ES-I3 (cell line): ENCODE measurements around the gene IFNG-AS1.

Experiments
- H3K36me3 ChIP-seq: 2 replicates; pipeline ENCODE4 v1.6.1; 2013; ENCODE audit warnings: mild to moderate bottlenecking, low read length, control low read depth, moderate library complexity; ENCODE audit not compliant: insufficient read depth
- H3K4me1 ChIP-seq: 2 replicates; pipeline ENCODE4 v1.6.1; 2013; ENCODE audit warnings: mild to moderate bottlenecking, control low read depth, low read length; ENCODE audit not compliant: insufficient read depth
- H3K9ac ChIP-seq: 2 replicates; pipeline ENCODE4 v1.6.1; 2013; ENCODE audit warnings: low read depth, mild to moderate bottlenecking, low read length, moderate library complexity
- H3K9me3 ChIP-seq: 2 replicates; pipeline ENCODE4 v1.6.1; 2013; ENCODE audit warnings: mild to moderate bottlenecking, low read length, moderate library complexity; ENCODE audit not compliant: control insufficient read depth, insufficient read depth

IFNG-AS1 gene

DNA sequence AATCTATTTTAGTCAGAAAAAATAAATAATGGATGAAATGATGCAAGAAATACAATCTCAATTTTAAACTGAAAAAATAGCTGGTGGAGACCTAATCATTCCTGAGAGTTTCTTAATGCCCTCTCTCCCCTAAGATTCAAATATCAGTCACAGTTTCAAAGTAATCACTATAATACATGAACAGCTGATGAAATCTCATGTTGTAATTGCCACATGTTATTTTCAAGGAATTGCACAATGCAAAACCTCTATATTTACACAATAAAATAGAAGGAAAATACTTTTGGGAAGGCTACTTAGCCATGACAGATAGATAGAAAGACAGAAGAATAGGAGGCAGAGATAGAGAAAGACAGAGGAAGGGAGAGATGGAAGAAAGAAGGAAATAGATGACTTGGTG lies 18.2 kb downstream of the IFNG-AS1 start:
- H3K4me1 ChIP-seq = no peaks in the 10 kb centered on the region
- H3K9ac ChIP-seq = no peak overlapping the region
- no peaks in the 10 kb centered on the region for H3K36me3 ChIP-seq

DNA sequence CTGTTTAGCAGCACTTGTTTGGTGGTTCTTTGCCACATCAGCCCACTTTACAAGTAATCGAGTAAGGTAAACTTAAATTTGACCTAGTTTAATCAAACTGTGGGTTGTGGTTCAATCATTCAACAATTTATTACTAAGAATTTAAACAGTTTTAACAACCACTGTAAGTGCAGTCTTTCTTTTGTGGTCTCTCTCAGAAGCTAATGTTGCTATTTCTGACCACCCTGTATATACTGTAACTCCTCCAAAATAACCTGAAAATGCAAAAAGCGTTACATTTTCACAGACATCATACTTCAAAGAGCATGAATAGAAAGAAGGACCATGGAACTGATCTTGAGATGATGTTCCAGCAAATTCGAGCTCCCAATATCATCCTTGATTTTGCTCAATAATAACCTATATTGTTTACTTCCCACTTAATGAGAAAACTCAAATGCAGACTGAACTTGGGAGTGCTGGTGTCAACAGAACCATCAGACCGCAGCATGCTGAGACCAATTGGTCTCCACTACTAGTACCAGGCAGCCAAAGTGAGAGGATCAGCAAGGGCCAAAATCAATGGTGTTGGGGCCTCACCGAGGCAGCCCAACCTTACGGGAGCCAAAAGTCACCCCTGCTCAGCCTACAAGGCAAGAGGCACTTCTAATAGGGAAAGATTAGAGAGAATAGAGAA lies 22.1 kb downstream of the IFNG-AS1 start:
- no peaks in the 10 kb centered on the region for H3K36me3 ChIP-seq
- no peaks in the 10 kb centered on the region for H3K4me1 ChIP-seq
- H3K9ac ChIP-seq = no peak overlapping the region
- no peaks in the 10 kb centered on the region for H3K9me3 ChIP-seq

More for the DNA sequence above, 18.2 kb downstream of the IFNG-AS1 start:
- no peaks in the 10 kb centered on the region for H3K9me3 ChIP-seq

DNA sequence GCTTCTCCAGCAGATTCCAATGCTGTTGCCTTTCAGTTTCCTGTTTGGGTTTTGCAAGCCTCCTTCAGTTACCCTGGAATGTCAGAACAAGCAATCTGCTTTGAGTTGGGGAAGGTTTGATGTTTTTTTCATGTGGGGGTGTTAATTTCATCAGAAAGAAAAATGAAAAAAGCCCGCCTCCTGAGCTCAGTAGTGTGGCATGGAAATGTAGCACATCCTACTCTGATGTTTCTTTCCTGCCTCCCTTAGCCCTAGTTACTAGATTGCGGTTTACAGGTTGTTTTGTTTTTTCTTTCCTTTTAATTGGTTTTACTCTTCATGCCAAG lies 22.6 kb downstream of the IFNG-AS1 start:
- Histone ChIP-seq H3K4me1 (no peaks in the 10 kb centered on the region), H3K36me3 (no peaks in the 10 kb centered on the region), H3K9me3 (no peaks in the 10 kb centered on the region), H3K9ac (no peak overlapping the region)

DNA sequence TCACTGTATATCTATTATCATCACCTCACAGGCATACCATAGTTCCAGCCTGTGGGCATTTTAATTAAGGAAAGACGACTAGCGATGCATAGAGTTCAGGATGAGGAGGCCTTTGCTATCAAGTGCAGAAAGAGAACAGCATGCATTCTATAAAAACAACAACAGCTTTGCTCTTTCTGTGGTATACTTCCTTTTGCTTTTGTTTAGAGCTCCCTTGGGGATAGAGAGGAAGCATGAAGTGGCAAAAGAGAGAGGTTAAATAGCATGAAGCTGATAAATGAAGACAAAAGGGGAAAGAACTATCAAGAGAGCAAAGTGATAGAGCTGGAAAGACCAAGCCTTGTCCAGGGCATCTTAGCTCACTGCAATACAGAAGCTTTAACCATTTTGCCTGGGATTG lies 23.5 kb downstream of the IFNG-AS1 start:
- no peaks in the 10 kb centered on the region for H3K36me3 ChIP-seq
- H3K4me1 ChIP-seq = no peaks in the 10 kb centered on the region
- H3K9ac ChIP-seq = no peak overlapping the region
- no peaks in the 10 kb centered on the region for H3K9me3 ChIP-seq

DNA sequence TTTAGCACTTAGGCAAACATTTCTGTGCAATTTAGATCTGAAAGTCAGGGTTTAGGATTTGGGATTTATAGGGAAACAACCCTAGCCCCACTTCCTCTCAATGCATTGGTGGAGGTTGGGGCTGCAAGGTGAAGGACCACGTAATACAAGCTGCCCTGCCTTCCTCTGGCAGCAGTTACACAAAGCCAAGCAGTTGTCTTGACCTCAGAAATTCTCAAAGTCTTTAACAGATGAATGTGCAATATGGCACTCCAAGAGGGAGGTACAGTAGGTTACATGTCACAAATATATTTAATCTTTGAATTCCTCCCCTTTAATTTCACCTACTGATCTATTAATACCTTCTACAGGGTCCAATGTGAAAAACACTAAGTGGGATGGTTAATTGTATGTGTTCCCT lies 23.9 kb downstream of the IFNG-AS1 start:
- no peaks in the 10 kb centered on the region for H3K9me3 ChIP-seq
- H3K36me3 ChIP-seq = no peaks in the 10 kb centered on the region
- no peak overlapping the region for H3K9ac ChIP-seq
- H3K4me1 ChIP-seq = no peaks in the 10 kb centered on the region

DNA sequence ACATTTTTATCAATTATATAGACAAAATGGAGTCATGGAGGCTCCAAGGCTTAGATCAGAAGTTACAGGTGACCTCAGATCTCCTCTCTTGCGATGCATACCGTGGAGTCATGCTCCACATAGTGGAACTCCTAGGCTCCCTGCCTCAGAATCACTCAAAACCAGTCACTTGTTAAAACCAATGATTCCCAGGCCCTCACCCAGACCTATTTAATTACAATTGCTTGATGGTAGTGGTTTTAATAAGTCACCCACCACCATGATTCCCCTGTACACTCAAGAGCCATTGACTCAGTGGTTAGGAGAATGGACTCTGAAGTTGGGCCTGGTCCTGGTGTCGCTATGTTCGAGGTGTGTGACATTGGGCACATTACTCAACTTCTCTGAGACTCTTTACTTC lies 26.9 kb downstream of the IFNG-AS1 start:
- Histone ChIP-seq H3K9me3 (no peaks in the 10 kb centered on the region), H3K36me3 (no peaks in the 10 kb centered on the region), H3K4me1 (no peaks in the 10 kb centered on the region)

DNA sequence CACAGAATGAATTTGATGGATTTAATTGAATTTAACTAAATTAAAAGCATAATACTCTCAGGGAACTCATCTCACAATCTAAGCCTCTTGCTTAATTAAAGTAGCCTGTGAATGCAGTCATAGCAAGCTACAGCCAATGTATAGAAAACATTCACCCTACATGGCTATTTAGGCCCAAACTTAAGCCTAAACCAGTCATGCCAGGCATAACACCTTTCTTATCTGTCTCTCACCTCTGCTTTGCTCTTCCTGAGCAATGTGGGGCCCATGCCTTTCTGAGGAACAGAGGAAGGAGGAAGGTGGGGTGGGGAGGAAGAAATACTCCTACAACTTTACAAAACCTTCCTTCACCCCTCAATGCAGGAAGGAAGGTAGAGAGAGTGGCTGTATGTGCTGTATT lies 29.1 kb downstream of the IFNG-AS1 start:
- no peaks in the 10 kb centered on the region for H3K4me1 ChIP-seq
- H3K36me3 ChIP-seq = no peaks in the 10 kb centered on the region
- no peak overlapping the region for H3K9ac ChIP-seq
- H3K9me3 ChIP-seq = no peaks in the 10 kb centered on the region

More for the DNA sequence above, 26.9 kb downstream of the IFNG-AS1 start:
- no peak overlapping the region for H3K9ac ChIP-seq

DNA sequence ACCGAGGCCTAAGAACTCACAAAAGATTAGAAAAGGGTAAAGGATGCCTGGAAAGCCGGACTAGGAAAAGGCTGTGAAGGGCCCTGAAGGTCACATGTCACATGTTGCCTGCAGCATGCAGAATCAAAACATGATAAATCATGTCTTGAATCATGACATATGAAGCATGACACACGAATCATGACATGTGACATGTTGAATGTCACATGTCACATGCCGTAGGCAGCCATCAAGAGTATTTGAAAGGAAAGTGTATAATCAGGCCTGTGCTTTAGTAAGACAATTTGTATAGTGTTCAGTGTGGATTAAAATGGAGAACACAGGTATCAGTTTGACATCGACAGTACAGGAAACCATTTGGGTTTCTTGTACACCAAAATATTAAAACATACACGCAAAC lies 30.8 kb downstream of the IFNG-AS1 start:
- no peaks in the 10 kb centered on the region for H3K4me1 ChIP-seq
- H3K9me3 ChIP-seq = no peaks in the 10 kb centered on the region
- H3K9ac ChIP-seq = no peak overlapping the region
- no peaks in the 10 kb centered on the region for H3K36me3 ChIP-seq

DNA sequence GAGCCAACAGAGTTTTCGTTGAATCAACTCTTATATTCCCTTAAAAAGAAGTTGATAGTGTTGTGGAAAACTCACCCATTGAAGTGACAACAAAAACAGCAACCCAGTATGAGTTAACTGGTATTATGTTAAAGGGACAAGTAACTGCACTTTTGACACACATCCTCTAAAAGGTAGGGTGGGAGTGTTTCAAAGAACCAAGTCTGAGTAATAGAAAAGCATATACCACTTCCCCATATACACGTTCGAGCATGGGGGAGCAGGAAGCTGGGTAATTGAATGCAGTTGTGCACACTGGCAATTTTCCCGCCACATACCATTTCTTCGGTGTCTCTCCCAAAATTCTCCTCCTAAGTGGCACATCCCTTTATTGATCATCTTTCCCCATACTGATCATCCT lies 31.5 kb downstream of the IFNG-AS1 start:
- Histone ChIP-seq H3K36me3 (no peaks in the 10 kb centered on the region), H3K4me1 (no peaks in the 10 kb centered on the region), H3K9me3 (no peaks in the 10 kb centered on the region)

DNA sequence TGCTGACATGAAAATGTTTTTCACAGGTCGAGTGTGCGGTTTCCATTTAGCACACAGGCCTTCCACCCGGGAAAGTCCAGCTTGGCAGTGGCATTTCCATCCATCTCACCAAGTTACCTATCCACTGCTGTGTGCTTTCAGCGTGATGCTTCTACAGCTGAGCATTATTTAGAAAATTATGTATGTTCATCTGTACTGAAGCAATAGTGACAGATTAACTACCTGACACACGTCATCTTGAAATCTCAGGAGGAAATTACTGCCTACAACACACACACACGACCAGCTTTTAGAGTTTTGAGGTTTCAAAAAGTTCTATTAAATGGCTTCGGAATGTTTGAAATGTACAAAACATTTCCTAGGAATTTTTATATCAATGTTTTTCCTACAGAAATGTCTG lies 39.4 kb downstream of the IFNG-AS1 start:
- Histone ChIP-seq H3K9me3 (no peaks in the 10 kb centered on the region), H3K4me1 (no peaks in the 10 kb centered on the region), H3K9ac (no peak overlapping the region), H3K36me3 (no peaks in the 10 kb centered on the region)

More for the DNA sequence above, 31.5 kb downstream of the IFNG-AS1 start:
- H3K9ac ChIP-seq = no peak overlapping the region

DNA sequence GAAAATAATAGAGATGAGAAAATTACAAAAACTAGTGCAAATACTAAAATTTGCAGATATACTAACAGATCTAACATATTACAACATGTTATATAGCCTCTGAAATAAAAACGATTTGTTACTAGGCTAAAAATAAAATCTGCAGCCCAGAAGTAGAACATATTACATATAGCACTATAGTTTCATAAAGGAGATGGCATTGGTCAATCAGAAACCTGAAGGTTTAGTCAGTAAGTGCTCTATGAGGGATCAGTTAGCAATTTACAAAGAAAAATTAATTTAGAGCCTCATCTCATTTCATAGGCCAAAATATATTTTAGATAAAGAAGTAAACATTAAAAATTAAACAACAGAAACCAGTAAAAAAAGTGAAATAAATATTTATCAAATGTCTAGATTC lies 41.0 kb downstream of the IFNG-AS1 start:
- H3K4me1 ChIP-seq = no peaks in the 10 kb centered on the region
- H3K36me3 ChIP-seq = no peaks in the 10 kb centered on the region

DNA sequence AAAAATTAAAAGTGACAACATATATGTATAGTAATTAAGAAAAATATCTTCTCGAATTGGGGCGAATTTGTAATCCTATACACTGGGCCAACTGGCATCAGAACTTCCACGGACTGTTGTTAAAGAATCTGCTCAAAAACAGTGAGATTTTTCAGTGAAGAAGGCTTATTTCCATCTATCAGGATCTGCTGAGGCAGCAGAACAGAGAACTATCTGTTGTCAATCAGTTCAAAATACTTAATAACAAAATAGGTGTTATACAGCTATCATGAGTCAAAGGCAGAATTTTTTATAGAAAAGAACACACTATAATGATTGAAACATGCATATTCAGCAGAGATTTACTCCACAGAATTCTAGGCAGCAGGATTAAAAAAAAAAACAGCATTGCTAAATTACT lies 41.9 kb downstream of the IFNG-AS1 start:
- H3K36me3 ChIP-seq = no peaks in the 10 kb centered on the region
- H3K4me1 ChIP-seq = no peaks in the 10 kb centered on the region
- H3K9ac ChIP-seq = no peak overlapping the region
- no peaks in the 10 kb centered on the region for H3K9me3 ChIP-seq

More for the DNA sequence above, 41.0 kb downstream of the IFNG-AS1 start:
- no peak overlapping the region for H3K9ac ChIP-seq
- no peaks in the 10 kb centered on the region for H3K9me3 ChIP-seq

DNA sequence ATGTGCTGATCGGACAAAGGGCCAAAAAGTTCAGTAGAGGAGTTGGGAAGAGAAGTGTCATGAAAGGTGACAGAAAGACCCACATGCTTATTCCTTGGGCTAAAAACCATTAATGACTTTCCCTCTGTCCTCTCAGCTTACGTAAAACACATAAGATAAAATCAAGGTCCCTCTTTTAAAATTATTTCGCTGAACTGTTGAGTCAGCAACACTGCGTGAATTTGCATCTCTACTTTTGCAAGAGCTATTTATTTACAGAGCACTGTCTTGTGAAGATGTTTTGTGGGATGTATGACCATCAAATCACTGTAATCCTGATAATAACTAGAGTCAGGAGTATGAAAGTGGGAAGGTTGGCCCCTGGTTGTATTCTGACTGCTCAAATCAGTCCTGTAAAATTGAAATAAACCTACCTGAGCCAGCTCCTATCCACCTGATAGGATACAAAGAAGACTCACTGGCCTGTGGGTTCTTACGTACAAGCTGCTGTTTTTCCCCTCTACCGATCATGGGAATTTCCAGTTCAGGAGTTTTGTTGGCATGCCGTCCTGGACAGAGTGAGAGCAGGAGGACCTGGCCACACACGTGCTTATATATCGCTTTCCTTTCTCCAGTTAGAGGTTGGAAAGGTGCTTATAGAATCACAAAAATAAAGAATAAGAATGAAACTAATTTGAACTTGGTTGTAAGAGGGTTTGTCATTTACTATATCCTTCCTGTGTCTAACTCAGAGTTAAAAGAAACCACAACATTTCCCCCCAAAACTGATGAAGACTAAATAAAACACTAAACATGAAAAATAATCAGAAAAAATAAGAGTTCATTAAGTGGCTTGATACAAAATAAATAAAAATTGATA lies 42.9 kb downstream of the IFNG-AS1 start:
- Histone ChIP-seq H3K4me1 (no peaks in the 10 kb centered on the region), H3K9ac (no peak overlapping the region), H3K36me3 (no peaks in the 10 kb centered on the region), H3K9me3 (no peaks in the 10 kb centered on the region)

DNA sequence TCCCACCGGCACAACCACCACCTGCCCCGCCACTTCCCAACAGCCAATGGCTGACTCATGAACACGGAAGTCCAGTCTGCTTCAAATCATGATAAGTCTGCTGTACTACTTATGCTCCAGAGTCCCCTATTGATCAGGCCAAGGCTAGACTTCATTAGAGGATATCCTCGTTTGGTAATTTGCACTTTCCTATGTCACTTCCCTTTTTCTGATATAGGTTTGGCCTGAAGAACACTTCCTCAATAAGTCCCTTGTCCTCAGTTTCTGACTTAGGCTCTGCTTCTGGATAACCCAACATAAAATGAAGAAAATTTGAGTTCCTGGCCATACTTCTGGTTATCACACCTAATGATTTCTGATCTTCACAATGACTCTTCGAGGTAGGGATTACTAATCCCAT lies 45.3 kb downstream of the IFNG-AS1 start:
- Histone ChIP-seq H3K4me1 (no peaks in the 10 kb centered on the region), H3K36me3 (no peaks in the 10 kb centered on the region), H3K9me3 (no peaks in the 10 kb centered on the region), H3K9ac (no peak overlapping the region)

DNA sequence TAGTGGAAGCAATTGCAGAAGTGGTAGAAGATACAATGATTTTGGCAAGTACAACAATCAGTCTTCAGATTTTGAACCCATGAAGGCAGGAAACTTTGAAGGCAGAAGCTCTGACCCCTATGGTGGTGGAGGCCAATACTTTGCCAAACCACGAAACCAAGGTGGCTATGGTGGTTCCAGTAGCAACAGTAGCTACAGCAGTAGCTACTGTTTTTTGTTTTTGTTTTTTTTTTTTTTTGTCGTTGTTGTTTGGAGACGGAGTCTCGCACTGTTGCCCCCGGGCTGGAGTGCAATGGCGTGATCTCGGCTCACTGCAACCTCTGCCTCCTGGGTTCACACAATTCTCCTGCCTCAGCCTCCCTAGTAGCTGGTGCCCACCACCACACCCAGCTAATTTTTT lies 47.4 kb downstream of the IFNG-AS1 start:
- Histone ChIP-seq H3K4me1 (no peaks in the 10 kb centered on the region), H3K36me3 (no peaks in the 10 kb centered on the region), H3K9ac (no peak overlapping the region), H3K9me3 (no peaks in the 10 kb centered on the region)
